Ovary (tissue), 9 donors: ENCODE results near the gene TOGARAM2. TPM values are rescaled to one million over a fixed set of nuclear protein-coding genes. Genes with fewer than 3 reads are reported as not detected.

Experiments used
- DNase-seq, 5 donors: peaks; one replicate each; pipeline ENCODE4 v3.0.0-alpha.2; 2019 to 2020
- H3K27ac ChIP-seq, 2 donors: fragments of 200-600 bp; one replicate each; pipeline versions ENCODE4 v1.5.1 to v1.8.0; 2019 to 2022
- H3K27me3 ChIP-seq: fragments of 200-600 bp; one replicate; pipeline ENCODE4 v1.8.0; 2022
- H3K36me3 ChIP-seq: fragments of 200-600 bp; sonication (generic); one replicate; pipeline ENCODE4 v1.5.1; 2019
- H3K4me1 ChIP-seq: one replicate; pipeline ENCODE4 v1.8.1; 2013; ENCODE audit warnings: mild to moderate bottlenecking, moderate library complexity; ENCODE audit not compliant: insufficient read depth
- H3K4me3 ChIP-seq: fragments of 200-600 bp; sonication (generic); one replicate; pipeline ENCODE4 v1.5.1; 2017
- H3K9me3 ChIP-seq, 2 donors: fragments of 200-600 bp in 1 of 2; sonication (generic) in 1 of 2; one replicate each; pipeline versions ENCODE4 v1.5.1 to v1.8.1; 2013 to 2019; ENCODE audit warnings: mild to moderate bottlenecking in 1 of 2, moderate library complexity in 1 of 2
- EP300 ChIP-seq: sonication (generic); formaldehyde crosslinking; IDR thresholded peaks from one replicate; pipeline ENCODE4 v1.6.1; 2017; ENCODE audit warnings: antibody characterized with exemption
- POLR2A ChIP-seq: fragments of 450-650 bp; IDR thresholded peaks from one replicate; pipeline ENCODE4 v1.6.1; 2017; ENCODE audit warnings: antibody characterized with exemption, mild to moderate bottlenecking, moderate library complexity
- WGBS, 3 donors: extraction: QIAGEN DNeasy Blood & Tissue Kit in 1 of 3; methylation state at CpG; one replicate each; pipeline versions ENCODE4 v1.1.5 to v1.1.7; 2013 to 2017; 5-methylcytosine and 5-hydroxymethylcytosine counted together
- intact Hi-C, 4 donors: fragments of 100-400 bp; cut with DNase I; formaldehyde crosslinking; loops; one replicate each; pipeline versions ENCODE4 v1.11.0 to v1.15.1; 2022 to 2023
- polyA plus RNA-seq, 2 donors: library from polyadenylated mRNA; stranded (reverse); fragments of 200-250 nt in 1 of 2; fragments of 350-450 nt in 1 of 2; fragmentation: Illumina TruSeq in 1 of 2; extraction: RNeasy Lipid Tissue Mini Kit (QIAGEN cat#74804) in 1 of 2; gene quantifications; one replicate each; pipeline ENCODE4 v1.2.3, GENCODE V29; 2013 to 2014
- total RNA-seq, 7 donors: library from RNA; depleted of rRNA in 2 of 7; stranded (reverse); fragments of >200 nt in 2 of 7; fragmentation: NEBNext Ultra II Directional in 3 of 7; extraction: Animal tissue kit (Norgen Biotek cat#: 25700) in 3 of 7; gene quantifications; one replicate each; pipeline versions ENCODE4 v1.1.0 to v1.2.4, GENCODE V29; 2016 to 2023
- TF ChIP-seq, protein P1 (sequence below), 3 donors: fragments of 450-650 bp in 2 of 3; fragments of 200-600 bp in 1 of 3; IDR thresholded peaks; one replicate each; pipeline versions ENCODE4 v1.5.1 to v1.8.0; 2016 to 2022; ENCODE audit warnings: antibody characterized with exemption in 3 of 3, mild to moderate bottlenecking in 1 of 3
- donor health status: DM: no; HTN: no; CAD: no; lungs with moderate emphysema.
- donor health status: DM: no; HTN: no; CAD: no.
- donor health status: Bipolar disorder and iron deficiency.
- donor health status: DM: yes; HTN: yes; CAD: no.
- donor health status: DM: no; HTN: no; CAD: no.
- donor health status: DM: yes; HTN: yes; CAD: no.

TOGARAM2 gene
- total and polyA plus RNA-seq, 9 donors = 0.33 to 21.1 (median 1.7) TPM

DNA sequence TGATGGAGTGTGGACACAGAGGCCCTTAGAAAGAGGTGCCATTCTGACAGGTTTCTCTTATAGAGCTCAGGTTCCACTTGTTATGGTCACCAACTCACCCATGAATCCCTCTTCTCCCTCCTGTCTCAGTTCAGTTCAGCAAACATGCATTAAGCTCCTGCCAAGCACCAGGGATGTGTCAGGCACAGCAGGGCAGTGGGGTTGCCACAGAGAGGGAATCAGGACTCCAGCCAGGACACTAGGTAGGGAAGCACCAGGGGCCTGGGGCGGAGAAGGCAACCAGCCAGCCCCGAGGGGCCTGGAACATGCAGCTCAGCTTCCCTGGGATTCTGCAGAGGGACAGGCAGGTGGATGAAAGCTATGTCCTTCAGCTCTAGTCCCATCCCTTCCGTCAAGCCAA is 44.6 kb downstream of the TOGARAM2 start:
- intact Hi-C loops = no loop called here
- Histone ChIP-seq H3K4me1 (no peaks in the 10 kb centered on the region), H3K4me3 (no peak overlapping the region), H3K27me3 (no peaks in the 10 kb centered on the region), H3K9me3 (no peaks in the 10 kb centered on the region), H3K36me3 (no peaks in the 10 kb centered on the region), H3K27ac (no peak overlapping the region)
- TF ChIP-seq POLR2A (no peak), EP300 (no peak)
- TF ChIP-seq, protein P1, sequence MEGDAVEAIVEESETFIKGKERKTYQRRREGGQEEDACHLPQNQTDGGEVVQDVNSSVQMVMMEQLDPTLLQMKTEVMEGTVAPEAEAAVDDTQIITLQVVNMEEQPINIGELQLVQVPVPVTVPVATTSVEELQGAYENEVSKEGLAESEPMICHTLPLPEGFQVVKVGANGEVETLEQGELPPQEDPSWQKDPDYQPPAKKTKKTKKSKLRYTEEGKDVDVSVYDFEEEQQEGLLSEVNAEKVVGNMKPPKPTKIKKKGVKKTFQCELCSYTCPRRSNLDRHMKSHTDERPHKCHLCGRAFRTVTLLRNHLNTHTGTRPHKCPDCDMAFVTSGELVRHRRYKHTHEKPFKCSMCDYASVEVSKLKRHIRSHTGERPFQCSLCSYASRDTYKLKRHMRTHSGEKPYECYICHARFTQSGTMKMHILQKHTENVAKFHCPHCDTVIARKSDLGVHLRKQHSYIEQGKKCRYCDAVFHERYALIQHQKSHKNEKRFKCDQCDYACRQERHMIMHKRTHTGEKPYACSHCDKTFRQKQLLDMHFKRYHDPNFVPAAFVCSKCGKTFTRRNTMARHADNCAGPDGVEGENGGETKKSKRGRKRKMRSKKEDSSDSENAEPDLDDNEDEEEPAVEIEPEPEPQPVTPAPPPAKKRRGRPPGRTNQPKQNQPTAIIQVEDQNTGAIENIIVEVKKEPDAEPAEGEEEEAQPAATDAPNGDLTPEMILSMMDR (IDR thresholded peaks at IDR 0.05) = no peak
- 91 to 96% (median 91%) methylated on average over 3 of the region's 3 CpGs for WGBS, 3 donors
- DNase-seq = no peak

DNA sequence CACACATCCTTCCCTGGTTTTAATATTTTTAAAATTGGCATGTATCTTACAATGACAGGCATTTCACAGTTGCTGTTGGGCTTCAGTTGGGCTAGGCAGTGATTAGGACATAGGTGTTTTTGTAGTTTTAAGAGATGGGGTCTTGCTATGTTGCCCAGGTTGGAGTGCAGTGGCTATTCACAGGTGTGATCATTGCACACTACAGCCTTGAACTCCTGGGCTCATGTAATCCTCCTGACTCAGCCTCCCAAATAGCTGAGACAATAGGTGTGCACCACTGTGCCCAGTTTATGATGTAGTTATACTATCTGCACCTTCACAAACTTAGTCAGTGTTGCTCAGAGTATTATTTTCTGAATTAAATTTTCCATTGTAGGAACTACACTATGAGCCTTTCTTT is 49.9 kb downstream of the TOGARAM2 start:
- H3K9me3 ChIP-seq = no peaks in the 10 kb centered on the region
- no peaks in the 10 kb centered on the region for H3K27me3 ChIP-seq
- no peak overlapping the region for H3K4me3 ChIP-seq
- TF ChIP-seq EP300 (no peak), POLR2A (no peak)
- TF ChIP-seq, protein P1 (IDR thresholded peaks at IDR 0.05) = no peak
- no peaks in the 10 kb centered on the region for H3K4me1 ChIP-seq
- no peak overlapping the region for H3K27ac ChIP-seq
- no peaks in the 10 kb centered on the region for H3K36me3 ChIP-seq
- no peak for DNase-seq
- intact Hi-C loops = no loop called here

DNA sequence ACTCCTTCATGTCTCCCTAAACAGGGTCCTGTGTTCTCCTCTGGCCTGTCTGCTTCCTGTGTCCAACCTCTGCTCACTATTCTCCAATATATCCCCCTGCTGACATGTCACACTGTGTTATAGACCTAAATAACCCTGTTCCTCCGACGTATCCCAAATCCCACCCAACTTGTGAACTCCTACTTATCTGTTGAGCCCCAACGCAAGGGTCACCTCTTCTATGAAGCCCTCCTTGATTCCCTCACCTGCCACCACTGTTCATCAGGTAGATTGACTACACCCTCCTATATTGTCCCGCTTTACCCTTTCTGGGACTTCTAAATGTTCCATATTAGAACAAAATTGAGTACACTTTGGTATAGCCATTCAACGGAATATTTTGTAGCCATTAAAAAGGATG is 51.1 kb downstream of the TOGARAM2 start:
- Histone ChIP-seq H3K9me3 (no peaks in the 10 kb centered on the region), H3K27ac (no peak overlapping the region), H3K27me3 (no peaks in the 10 kb centered on the region), H3K36me3 (no peaks in the 10 kb centered on the region), H3K4me3 (no peak overlapping the region), H3K4me1 (no peaks in the 10 kb centered on the region)
- intact Hi-C loops = no loop called here
- TF ChIP-seq EP300 (no peak), POLR2A (no peak)
- TF ChIP-seq, protein P1 (IDR thresholded peaks at IDR 0.05) = no peak
- no peak for DNase-seq
- 93 to 98% (median 97%) methylated on average over 5 of the region's 5 CpGs for WGBS, 3 donors

DNA sequence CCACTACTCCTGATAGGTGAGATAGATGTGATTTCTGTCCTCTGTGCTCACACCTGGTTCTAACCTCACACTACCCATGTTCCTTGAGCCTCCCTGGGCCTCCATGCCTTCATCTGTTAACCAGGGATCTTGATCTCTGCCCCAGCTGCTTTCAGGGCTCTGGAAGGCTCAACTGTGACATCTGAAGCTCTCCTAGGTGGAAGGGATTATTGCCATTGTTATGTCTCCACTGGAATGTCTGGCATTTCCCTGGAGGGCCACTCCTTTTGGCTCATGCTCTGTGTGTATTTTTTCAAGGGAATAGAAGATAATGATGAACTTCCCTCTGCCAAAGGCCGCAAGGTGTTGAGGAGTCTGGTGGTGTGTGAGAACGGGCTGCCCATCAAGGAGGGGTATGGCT is 52.1 kb downstream of the TOGARAM2 start:
- Histone ChIP-seq H3K36me3 (no peaks in the 10 kb centered on the region), H3K27ac (no peak overlapping the region), H3K9me3 (no peaks in the 10 kb centered on the region), H3K4me3 (no peak overlapping the region), H3K27me3 (no peaks in the 10 kb centered on the region), H3K4me1 (no peaks in the 10 kb centered on the region)
- WGBS, 3 donors = 23 to 45% (median 25%) methylated on average over 2 of the region's 2 CpGs
- intact Hi-C loops = no loop called here
- TF ChIP-seq EP300 = no peak
- no peak for TF ChIP-seq POLR2A
- TF ChIP-seq, protein P1 (IDR thresholded peaks at IDR 0.05) = no peak
- no peak for DNase-seq

DNA sequence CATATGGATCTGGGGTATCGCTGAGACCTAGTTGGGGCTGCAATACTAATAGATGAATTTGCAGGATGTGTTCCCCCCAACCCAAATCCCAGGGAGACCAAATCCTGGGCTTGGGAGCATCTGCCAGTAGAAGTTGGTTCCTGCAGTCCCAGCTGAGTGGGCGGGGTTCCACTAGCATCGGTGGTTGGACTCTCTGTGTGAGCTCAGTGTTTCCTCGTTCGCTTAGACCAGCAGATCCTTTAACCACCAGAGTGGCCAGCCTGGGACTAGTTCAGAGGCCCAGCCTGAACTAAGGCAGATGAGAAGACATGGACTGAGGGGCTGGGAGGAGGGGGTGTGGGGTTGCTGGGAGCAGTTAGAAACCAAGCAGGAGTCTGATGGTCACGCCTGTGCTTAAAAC is 52.6 kb downstream of the TOGARAM2 start:
- intact Hi-C loops = no loop called here
- Histone ChIP-seq H3K4me3 (no peak overlapping the region), H3K36me3 (no peaks in the 10 kb centered on the region), H3K27ac (no peak overlapping the region), H3K9me3 (no peaks in the 10 kb centered on the region), H3K27me3 (no peaks in the 10 kb centered on the region), H3K4me1 (no peaks in the 10 kb centered on the region)
- no peak for DNase-seq
- WGBS, 3 donors = 68 to 70% (median 69%) methylated on average over 6 of the region's 6 CpGs
- TF ChIP-seq POLR2A (no peak), EP300 (no peak)
- TF ChIP-seq, protein P1 (IDR thresholded peaks at IDR 0.05) = no peak
